ENCODE measurements around the gene ATP9B. TPM values are rescaled to one million over a fixed set of nuclear protein-coding genes. Genes with fewer than 3 reads are reported as not detected.

Gene ATP9B
- total RNA-seq, 1 donor from 2014 or later, result 12.6 TPM

DNA sequence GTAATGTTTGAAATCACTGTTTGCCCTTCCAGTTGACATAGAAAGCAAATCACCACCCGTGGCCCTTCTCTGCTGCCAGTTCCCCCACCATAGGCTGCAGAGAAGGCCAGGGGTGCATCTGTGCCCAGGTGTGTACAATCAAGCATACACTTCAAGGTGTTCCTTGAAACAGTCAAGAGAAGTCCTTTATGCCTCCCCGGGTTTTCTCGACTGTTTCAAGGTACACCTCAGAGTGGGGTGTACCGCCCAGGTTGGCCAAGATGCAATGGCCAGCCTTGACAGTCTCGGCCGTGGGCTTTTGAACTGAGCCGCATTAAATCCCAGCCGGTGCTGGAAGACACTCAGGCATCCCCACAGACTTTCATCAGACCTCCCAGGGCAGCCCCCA is 21.0 kb upstream of the ATP9B start:
- TF ChIP-seq, protein P1, sequence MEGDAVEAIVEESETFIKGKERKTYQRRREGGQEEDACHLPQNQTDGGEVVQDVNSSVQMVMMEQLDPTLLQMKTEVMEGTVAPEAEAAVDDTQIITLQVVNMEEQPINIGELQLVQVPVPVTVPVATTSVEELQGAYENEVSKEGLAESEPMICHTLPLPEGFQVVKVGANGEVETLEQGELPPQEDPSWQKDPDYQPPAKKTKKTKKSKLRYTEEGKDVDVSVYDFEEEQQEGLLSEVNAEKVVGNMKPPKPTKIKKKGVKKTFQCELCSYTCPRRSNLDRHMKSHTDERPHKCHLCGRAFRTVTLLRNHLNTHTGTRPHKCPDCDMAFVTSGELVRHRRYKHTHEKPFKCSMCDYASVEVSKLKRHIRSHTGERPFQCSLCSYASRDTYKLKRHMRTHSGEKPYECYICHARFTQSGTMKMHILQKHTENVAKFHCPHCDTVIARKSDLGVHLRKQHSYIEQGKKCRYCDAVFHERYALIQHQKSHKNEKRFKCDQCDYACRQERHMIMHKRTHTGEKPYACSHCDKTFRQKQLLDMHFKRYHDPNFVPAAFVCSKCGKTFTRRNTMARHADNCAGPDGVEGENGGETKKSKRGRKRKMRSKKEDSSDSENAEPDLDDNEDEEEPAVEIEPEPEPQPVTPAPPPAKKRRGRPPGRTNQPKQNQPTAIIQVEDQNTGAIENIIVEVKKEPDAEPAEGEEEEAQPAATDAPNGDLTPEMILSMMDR (IDR thresholded peaks at IDR 0.05; ENCODE audit: borderline replicate concordance), result no peak
- Histone ChIP-seq H3K27me3 (ENCODE audit: low read depth) (peaks cover 71% of the 10 kb centered on the region), H3K27ac (replicated peaks) (no peak overlapping the region), H3K4me3 (no peak overlapping the region), H3K9me3 (replicated peaks) (no peaks in the 10 kb centered on the region), H3K4me1 (no peaks in the 10 kb centered on the region), H3K36me3 (no peaks in the 10 kb centered on the region)
- no peak for DNase-seq
- intact Hi-C loops (cut with micrococcal nuclease), result no loop called here

DNA sequence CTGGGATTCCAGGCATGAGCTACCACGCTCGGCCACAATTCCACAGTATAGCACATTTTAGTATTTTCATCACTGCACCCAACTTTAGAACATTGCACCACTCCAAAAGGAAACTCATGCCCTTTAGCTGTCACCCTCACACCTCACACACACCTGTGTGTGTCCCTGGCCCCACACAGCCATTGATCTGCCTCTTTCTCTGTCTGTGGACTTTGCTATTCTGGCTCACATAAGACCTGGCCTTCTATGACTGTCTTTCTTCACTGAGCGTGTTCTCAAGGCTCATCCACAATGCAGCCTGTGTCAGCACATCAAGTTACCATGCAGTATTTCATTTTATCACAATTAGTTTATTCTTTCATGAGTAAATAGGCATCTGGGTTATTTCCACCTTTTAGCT is 19.7 kb upstream of the ATP9B start:
- Histone ChIP-seq H3K4me1 (no peaks in the 10 kb centered on the region), H3K4me3 (no peak overlapping the region), H3K27me3 (ENCODE audit: low read depth) (peaks cover 78% of the 10 kb centered on the region), H3K27ac (replicated peaks) (no peak overlapping the region), H3K9me3 (replicated peaks) (no peaks in the 10 kb centered on the region), H3K36me3 (no peaks in the 10 kb centered on the region)
- intact Hi-C loops (cut with micrococcal nuclease), result no loop called here
- TF ChIP-seq, protein P1 (IDR thresholded peaks at IDR 0.05; ENCODE audit: borderline replicate concordance), result no peak
- DNase-seq, result no peak

DNA sequence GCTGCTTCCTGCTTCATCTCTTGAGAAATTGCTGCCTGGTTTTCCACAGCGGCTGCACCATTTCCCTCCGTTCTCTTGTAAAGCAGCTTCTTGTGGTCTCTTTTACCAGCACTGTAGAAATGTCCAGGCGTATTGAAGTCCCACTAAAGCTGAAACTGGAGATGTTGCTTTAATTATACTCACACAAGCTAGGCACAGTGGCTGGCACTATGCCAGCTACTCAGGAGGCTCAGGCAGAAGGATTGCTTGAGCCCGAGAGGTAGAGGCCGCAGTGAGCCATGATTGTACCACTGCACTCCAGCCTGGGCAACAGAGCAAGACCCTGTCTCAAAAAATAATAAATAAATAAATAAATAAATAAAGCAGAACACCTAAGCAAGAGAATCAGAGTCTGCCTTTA is 19.2 kb upstream of the ATP9B start:
- H3K27me3 ChIP-seq (ENCODE audit: low read depth), result peaks cover 80% of the 10 kb centered on the region
- H3K4me1 ChIP-seq, result no peaks in the 10 kb centered on the region
- no peak overlapping the region for H3K27ac ChIP-seq (replicated peaks)
- H3K9me3 ChIP-seq (replicated peaks), result no peaks in the 10 kb centered on the region
- no peaks in the 10 kb centered on the region for H3K36me3 ChIP-seq
- TF ChIP-seq, protein P1 (IDR thresholded peaks at IDR 0.05; ENCODE audit: borderline replicate concordance), result no peak
- intact Hi-C loops (cut with micrococcal nuclease), result no loop called here
- no peak overlapping the region for H3K4me3 ChIP-seq
- no peak for DNase-seq

DNA sequence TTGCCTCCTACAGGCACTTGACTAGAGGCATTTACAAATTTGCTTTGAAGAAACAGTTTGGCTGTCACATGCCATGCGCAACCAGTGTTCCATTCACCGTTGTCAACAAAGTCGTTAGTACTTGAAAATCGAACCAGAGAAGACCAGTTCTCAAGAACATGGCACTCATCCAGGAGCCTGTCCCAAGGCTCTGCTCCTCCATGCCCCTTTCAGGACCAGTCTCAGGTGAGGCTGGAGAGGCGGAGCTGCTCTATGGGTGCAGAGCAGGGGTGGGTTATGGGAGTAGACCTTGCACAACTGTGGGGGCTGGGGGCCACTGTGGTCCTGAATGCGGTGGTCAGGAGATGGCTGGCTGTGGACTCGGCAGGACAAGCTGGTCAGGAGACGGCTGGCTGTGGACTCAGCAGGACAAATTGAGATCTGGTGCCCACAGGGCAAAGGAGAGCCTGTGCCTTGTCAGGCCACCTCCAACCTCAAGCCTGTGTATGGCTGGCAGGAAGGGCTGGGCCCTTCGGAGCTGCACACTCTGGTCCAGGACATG is 12.3 kb upstream of the ATP9B start:
- Histone ChIP-seq H3K36me3 (no peaks in the 10 kb centered on the region), H3K9me3 (replicated peaks) (no peaks in the 10 kb centered on the region), H3K4me1 (no peaks in the 10 kb centered on the region), H3K27me3 (ENCODE audit: low read depth) (peaks cover 41% of the 10 kb centered on the region), H3K27ac (replicated peaks) (no peak overlapping the region), H3K4me3 (no peak overlapping the region)
- intact Hi-C loops (cut with micrococcal nuclease), result no loop called here
- DNase-seq, result no peak
- TF ChIP-seq, protein P1 (IDR thresholded peaks at IDR 0.05; ENCODE audit: borderline replicate concordance), result no peak

DNA sequence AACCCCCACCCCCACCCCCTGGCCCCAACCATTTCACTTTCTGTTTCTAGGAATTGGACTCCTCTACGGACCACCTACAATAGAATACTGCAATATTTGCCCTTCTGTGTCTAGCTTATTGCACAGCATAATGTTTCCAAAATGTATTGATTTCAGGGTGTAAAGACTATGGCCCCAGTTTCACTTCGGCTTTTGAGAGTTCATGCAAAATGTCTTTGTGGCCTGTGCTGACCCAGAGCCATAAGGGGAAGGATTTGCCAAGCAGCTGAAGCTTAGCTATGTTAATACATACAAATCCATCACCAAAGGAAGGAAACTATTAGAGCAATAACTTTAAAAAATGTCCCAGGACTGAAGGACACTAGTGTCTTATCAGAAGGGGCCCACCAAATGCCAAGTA is 11.2 kb upstream of the ATP9B start:
- Histone ChIP-seq H3K27me3 (ENCODE audit: low read depth) (peaks cover 35% of the 10 kb centered on the region), H3K27ac (replicated peaks) (no peak overlapping the region), H3K9me3 (replicated peaks) (no peaks in the 10 kb centered on the region), H3K4me3 (no peak overlapping the region), H3K4me1 (no peaks in the 10 kb centered on the region), H3K36me3 (no peaks in the 10 kb centered on the region)
- DNase-seq, result no peak
- intact Hi-C loops (cut with micrococcal nuclease), result no loop called here
- TF ChIP-seq, protein P1 (IDR thresholded peaks at IDR 0.05; ENCODE audit: borderline replicate concordance), result no peak

Data from left ventricle myocardium inferior (tissue), 1 donor.